ENCODE data around the gene EEF1A2. TPM values are rescaled to one million over a fixed set of nuclear protein-coding genes. Genes with fewer than 3 reads are reported as not detected.

EEF1A2 gene
- total and polyA plus RNA-seq, 8 donors: 0.27 to 0.62 (median 0.39) TPM

DNA sequence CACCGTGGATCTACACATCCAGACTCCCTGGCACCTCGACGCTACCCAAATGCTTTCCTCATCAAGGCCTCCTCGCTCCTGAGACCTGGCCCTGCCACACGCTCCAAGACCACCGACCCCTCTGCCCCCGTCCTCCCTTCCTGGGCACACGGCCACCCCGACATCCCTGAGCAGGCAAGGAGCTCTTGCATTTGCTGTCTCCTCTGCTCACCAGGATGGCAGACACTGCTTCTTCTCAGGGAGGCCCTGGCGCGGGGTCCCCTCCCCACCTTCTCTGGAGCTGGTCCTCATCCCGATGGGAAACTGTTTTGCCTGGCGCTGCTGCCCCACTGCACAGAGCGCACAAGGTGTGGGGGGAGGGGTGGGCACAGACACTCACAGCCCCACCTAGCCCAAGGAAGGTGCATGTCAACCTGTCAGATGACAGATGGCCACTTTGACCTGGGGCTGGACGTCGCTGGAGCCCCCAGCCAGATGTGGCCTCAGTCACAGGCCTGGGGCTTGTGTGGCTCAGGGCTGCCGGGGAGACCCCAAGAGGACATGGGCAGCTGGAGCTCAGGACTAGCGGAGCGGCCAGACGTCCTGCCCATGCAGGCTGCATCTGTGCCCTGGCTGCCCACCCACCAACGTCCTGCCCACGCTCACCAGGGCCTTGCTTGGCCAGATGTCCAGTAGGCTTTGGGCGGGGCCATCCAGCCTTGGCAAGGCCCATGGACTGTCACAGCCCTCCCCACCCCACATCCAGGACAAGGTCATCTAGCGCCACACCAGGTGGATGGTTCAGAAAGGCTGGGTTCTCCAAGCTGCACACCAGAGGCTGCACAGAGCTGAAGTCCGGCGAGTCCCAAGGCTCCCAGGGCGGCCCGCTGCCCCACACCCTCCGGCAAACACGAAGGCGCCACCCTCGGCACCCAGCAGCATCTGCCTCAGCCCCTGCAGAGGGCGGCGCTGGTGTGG, 20.3 kb downstream of the EEF1A2 start:
- intact Hi-C loops (cut with DNase I): no loop called here
- no peaks in the 10 kb centered on the region for H3K36me3 ChIP-seq
- TF ChIP-seq, protein P1, sequence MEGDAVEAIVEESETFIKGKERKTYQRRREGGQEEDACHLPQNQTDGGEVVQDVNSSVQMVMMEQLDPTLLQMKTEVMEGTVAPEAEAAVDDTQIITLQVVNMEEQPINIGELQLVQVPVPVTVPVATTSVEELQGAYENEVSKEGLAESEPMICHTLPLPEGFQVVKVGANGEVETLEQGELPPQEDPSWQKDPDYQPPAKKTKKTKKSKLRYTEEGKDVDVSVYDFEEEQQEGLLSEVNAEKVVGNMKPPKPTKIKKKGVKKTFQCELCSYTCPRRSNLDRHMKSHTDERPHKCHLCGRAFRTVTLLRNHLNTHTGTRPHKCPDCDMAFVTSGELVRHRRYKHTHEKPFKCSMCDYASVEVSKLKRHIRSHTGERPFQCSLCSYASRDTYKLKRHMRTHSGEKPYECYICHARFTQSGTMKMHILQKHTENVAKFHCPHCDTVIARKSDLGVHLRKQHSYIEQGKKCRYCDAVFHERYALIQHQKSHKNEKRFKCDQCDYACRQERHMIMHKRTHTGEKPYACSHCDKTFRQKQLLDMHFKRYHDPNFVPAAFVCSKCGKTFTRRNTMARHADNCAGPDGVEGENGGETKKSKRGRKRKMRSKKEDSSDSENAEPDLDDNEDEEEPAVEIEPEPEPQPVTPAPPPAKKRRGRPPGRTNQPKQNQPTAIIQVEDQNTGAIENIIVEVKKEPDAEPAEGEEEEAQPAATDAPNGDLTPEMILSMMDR (IDR thresholded peaks at IDR 0.05): no peak
- H3K27me3 ChIP-seq: peaks cover 22 to 100% of the 10 kb centered on the region in 2 donors
- no peaks in the 10 kb centered on the region for H3K9me3 ChIP-seq
- no peak for DNase-seq
- H3K27ac ChIP-seq: no peak overlapping the region
- ATAC-seq: no peak
- H3K4me3 ChIP-seq: no peak overlapping the region
- peaks cover 0 to 4% of the 10 kb centered on the region in 2 donors for H3K4me1 ChIP-seq

DNA sequence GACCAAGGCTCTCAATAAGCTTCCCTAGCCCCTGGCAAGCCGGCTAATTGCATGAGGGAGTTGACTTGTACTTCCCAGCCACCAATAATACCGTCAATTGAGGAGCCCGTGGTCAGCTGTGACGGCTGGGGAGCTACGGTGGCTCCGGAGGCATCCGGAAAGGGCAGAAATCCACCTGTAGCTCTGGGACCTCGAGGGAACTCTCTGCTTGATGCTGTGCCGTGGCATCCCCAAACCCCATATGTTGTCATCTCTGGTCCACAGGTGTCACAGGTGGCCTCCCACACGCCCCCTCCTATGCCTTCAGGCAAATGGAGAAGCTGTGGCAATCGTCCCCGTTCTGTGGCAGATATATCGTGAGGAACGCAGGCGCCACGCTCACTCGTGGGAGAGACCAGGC, 20.9 kb downstream of the EEF1A2 start:
- Histone ChIP-seq H3K27ac (no peak overlapping the region), H3K36me3 (no peaks in the 10 kb centered on the region), H3K27me3 (peaks cover 28 to 100% of the 10 kb centered on the region in 2 donors), H3K4me3 (no peak overlapping the region), H3K9me3 (no peaks in the 10 kb centered on the region), H3K4me1 (no peaks in the 10 kb centered on the region)
- DNase-seq (no peak), ATAC-seq (no peak)
- intact Hi-C loops (cut with DNase I): no loop called here
- TF ChIP-seq, protein P1 (IDR thresholded peaks at IDR 0.05): no peak

DNA sequence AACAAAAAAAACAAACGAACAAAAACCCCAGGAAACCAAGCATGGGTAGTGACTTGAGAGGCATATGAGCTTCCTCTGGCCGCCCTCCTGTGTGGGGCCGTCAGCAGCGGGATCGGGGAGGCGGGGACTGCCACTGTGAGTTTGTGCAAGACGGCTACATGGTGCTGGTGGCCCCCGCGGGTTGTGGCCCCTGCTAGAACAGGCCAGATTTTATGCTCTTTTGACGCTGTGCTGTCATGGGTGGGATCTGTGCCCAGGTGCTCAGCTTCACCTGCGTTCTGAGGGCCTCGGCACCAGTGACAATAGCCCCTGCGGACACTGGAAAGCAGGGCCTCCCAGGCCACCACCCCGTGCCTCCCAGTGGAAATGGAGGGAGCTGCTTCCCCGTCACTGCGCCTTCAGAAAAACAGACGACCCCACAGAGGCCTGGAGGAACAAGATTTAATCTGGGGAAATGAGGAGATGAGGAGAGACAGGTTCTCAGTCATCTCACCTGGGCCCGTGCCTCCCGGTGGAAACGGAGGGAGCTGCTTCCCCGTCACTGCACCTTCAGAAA, 21.7 kb downstream of the EEF1A2 start:
- no peak for ATAC-seq
- intact Hi-C loops (cut with DNase I): no loop called here
- H3K27me3 ChIP-seq: peaks cover 31 to 100% of the 10 kb centered on the region in 2 donors

DNA sequence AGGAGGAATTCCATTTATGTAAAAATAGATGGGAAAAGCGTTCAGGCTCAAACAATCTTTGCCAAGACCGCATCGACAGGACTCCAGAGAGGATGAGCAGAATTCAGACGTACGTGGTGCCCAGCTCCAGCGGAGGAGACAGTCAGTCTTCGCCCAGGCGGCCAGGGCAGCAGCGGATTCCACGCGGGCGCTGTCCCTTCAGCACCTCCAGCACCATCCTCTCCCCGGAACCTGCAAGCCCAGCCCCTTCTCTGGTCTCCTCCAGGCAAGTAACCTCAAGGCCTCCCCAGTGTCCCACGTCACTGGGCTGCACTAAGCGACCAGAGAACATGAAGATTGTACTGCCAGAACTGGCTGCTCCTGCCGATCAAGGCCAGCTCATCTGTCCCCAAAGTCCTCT, 23.7 kb downstream of the EEF1A2 start:
- Histone ChIP-seq H3K36me3 (no peaks in the 10 kb centered on the region), H3K4me3 (no peak overlapping the region), H3K9me3 (no peaks in the 10 kb centered on the region), H3K27me3 (peaks cover 51 to 100% of the 10 kb centered on the region in 2 donors), H3K27ac (no peak overlapping the region), H3K4me1 (peaks cover 0 to 14% of the 10 kb centered on the region in 2 donors)
- ATAC-seq (peak; percentile 45), DNase-seq (no peak)
- TF ChIP-seq, protein P1 (IDR thresholded peaks at IDR 0.05): no peak
- intact Hi-C loops (cut with DNase I): no loop called here

More for the DNA sequence above, 21.7 kb downstream of the EEF1A2 start:
- H3K27ac ChIP-seq: no peak overlapping the region
- peaks cover 0 to 2% of the 10 kb centered on the region in 2 donors for H3K4me1 ChIP-seq
- DNase-seq: no peak
- TF ChIP-seq, protein P1 (IDR thresholded peaks at IDR 0.05): no peak
- H3K9me3 ChIP-seq: no peaks in the 10 kb centered on the region
- no peak overlapping the region for H3K4me3 ChIP-seq
- no peaks in the 10 kb centered on the region for H3K36me3 ChIP-seq

Measured in left lung (tissue), 10 donors.